MM.1S (cell line): Measurements from ENCODE around the gene ETHE1.

Source experiments
- DNase-seq: peaks from one replicate; pipeline ENCODE4 v3.0.0-alpha.2; 2015
- H2AFZ ChIP-seq: fragments of 300-600 bp; sonication (generic); 2 replicates; pipeline ENCODE4 v1.6.0; 2016; ENCODE audit warnings: antibody characterized with exemption, low read length
- H3F3A ChIP-seq: fragments of 300-600 bp; sonication (generic); 2 replicates; pipeline ENCODE4 v1.6.1; 2016; ENCODE audit warnings: mild to moderate bottlenecking, antibody characterized with exemption, low read length, moderate library complexity, mixed read lengths; ENCODE audit not compliant: insufficient read depth
- H3K27ac ChIP-seq: fragments of 300-600 bp; sonication (generic); 2 replicates; pipeline ENCODE4 v1.5.1; 2016; ENCODE audit warnings: mild to moderate bottlenecking, low read length
- H3K27me3 ChIP-seq: fragments of 300-600 bp; sonication (generic); replicated peaks from 2 replicates; pipeline ENCODE4 v1.6.0; 2016; ENCODE audit warnings: low read length; ENCODE audit not compliant: insufficient read depth
- H3K36me3 ChIP-seq: fragments of 300-600 bp; sonication (generic); replicated peaks from 2 replicates; pipeline ENCODE4 v1.6.1; 2016; ENCODE audit warnings: mild to moderate bottlenecking, low read length, mixed read lengths; ENCODE audit not compliant: insufficient read depth
- H3K4me1 ChIP-seq: fragments of 300-600 bp; sonication (generic); 2 replicates; pipeline ENCODE4 v1.6.1; 2016; ENCODE audit warnings: low read length, mixed read lengths
- H3K4me2 ChIP-seq: fragments of 300-600 bp; sonication (generic); 2 replicates; pipeline ENCODE4 v1.6.0; 2016; ENCODE audit warnings: low read depth, low read length
- H3K4me3 ChIP-seq: fragments of 300-600 bp; sonication (generic); 2 replicates; pipeline ENCODE4 v1.5.1; 2016; ENCODE audit warnings: low read length, mixed read lengths
- H3K79me2 ChIP-seq: fragments of 300-600 bp; sonication (generic); 2 replicates; pipeline ENCODE4 v1.6.1; 2016; ENCODE audit warnings: mixed run types, low read length, mixed read lengths
- H3K9ac ChIP-seq: fragments of 300-600 bp; sonication (generic); 2 replicates; pipeline ENCODE4 v1.6.1; 2016; ENCODE audit warnings: low read length, mixed read lengths
- H3K9me2 ChIP-seq: fragments of 300-600 bp; sonication (generic); replicated peaks from 2 replicates; pipeline ENCODE4 v1.6.1; 2016; ENCODE audit warnings: mild to moderate bottlenecking, low read length, mixed read lengths; ENCODE audit not compliant: insufficient read depth
- H3K9me3 ChIP-seq: fragments of 300-600 bp; sonication (generic); replicated peaks from 2 replicates; pipeline ENCODE4 v1.6.1; 2016; ENCODE audit warnings: mild to moderate bottlenecking, low read length, mixed read lengths; ENCODE audit not compliant: insufficient read depth
- H4K20me1 ChIP-seq: fragments of 300-600 bp; sonication (generic); 2 replicates; pipeline ENCODE4 v1.6.1; 2016; ENCODE audit warnings: mild to moderate bottlenecking, low read length, moderate library complexity, mixed read lengths; ENCODE audit not compliant: insufficient read depth
- CTCF ChIP-seq: fragments of 300-600 bp; sonication (generic); IDR thresholded peaks from 2 replicates; pipeline ENCODE4 v1.5.1; 2016; ENCODE audit warnings: antibody characterized with exemption, low read length, mixed read lengths
- EZH2 ChIP-seq: fragments of 300-600 bp; sonication (generic); optimal IDR thresholded peaks from 2 replicates; pipeline ENCODE3; 2017; ENCODE audit warnings: low read depth, mild to moderate bottlenecking, antibody characterized with exemption, low read length, mixed read lengths
- EZH2phosphoT487 ChIP-seq: fragments of 300-600 bp; sonication (generic); IDR thresholded peaks from 2 replicates; pipeline ENCODE4 v1.6.1; 2018; ENCODE audit warnings: antibody characterized with exemption, low read length

Gene ETHE1

GRCh38 chr19:43569657-43570056, 42.7 kb upstream of the ETHE1 start:
- H3K9me2 ChIP-seq = no peaks in the 10 kb centered on the region
- no peaks in the 10 kb centered on the region for H3K36me3 ChIP-seq
- no peaks in the 10 kb centered on the region for H3K4me1 ChIP-seq
- H4K20me1 ChIP-seq = no peaks in the 10 kb centered on the region
- no peak overlapping the region for H3K9ac ChIP-seq
- no peaks in the 10 kb centered on the region for H3F3A ChIP-seq
- H3K4me3 ChIP-seq = no peak overlapping the region
- H2AFZ ChIP-seq = no peak overlapping the region
- TF ChIP-seq EZH2phosphoT487 (no peak), EZH2 (no peak), CTCF (no peak)
- H3K27me3 ChIP-seq = no peaks in the 10 kb centered on the region
- no peak for DNase-seq
- no peak overlapping the region for H3K4me2 ChIP-seq
- H3K27ac ChIP-seq = no peak overlapping the region
- no peaks in the 10 kb centered on the region for H3K9me3 ChIP-seq
- H3K79me2 ChIP-seq = peaks cover 12% of the 10 kb centered on the region

DNA sequence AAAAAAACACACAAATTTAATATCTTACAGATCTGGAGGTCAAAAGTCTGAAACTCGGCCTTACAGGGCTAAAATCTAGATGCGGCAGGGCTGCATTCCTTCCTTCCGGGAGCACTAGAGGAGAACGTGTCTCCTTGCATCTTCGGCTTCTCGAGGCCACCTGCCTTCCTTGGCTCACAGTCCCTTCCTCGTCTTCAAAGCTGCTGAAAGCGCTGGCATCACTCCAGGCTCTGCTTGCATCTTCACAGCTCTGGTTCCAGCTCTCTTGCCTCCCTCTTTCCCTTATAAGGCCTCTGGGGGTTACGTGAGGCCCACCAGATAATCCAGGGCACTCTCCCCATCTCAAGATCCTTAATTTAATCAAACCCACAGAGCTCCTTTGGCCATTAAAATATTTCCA, 37.8 kb upstream of the ETHE1 start:
- no peaks in the 10 kb centered on the region for H3K4me1 ChIP-seq
- H3K4me3 ChIP-seq = no peak overlapping the region
- no peak overlapping the region for H2AFZ ChIP-seq
- no peaks in the 10 kb centered on the region for H3F3A ChIP-seq
- H4K20me1 ChIP-seq = no peaks in the 10 kb centered on the region
- no peak overlapping the region for H3K4me2 ChIP-seq
- H3K27ac ChIP-seq = no peak overlapping the region
- no peak for DNase-seq
- no peaks in the 10 kb centered on the region for H3K9me2 ChIP-seq
- no peaks in the 10 kb centered on the region; the same call in 1 of the 2 replicates for H3K79me2 ChIP-seq
- no peak for TF ChIP-seq CTCF
- no peak for TF ChIP-seq EZH2
- no peak for TF ChIP-seq EZH2phosphoT487
- no peak overlapping the region for H3K9ac ChIP-seq
- H3K9me3 ChIP-seq = no peaks in the 10 kb centered on the region
- no peaks in the 10 kb centered on the region for H3K36me3 ChIP-seq
- no peaks in the 10 kb centered on the region for H3K27me3 ChIP-seq

GRCh38 chr19:43563816-43564457, 36.9 kb upstream of the ETHE1 start:
- no peaks in the 10 kb centered on the region for H3K9me3 ChIP-seq
- H4K20me1 ChIP-seq = no peaks in the 10 kb centered on the region
- H3K36me3 ChIP-seq = no peaks in the 10 kb centered on the region
- no peak overlapping the region for H3K27ac ChIP-seq
- H3K27me3 ChIP-seq = no peaks in the 10 kb centered on the region
- no peaks in the 10 kb centered on the region for H3F3A ChIP-seq
- H3K4me3 ChIP-seq = no peak overlapping the region
- H3K79me2 ChIP-seq = no peaks in the 10 kb centered on the region; the same call in 1 of the 2 replicates
- no peak overlapping the region for H2AFZ ChIP-seq
- TF ChIP-seq EZH2 = no peak
- no peak overlapping the region for H3K9ac ChIP-seq
- no peaks in the 10 kb centered on the region for H3K9me2 ChIP-seq
- no peaks in the 10 kb centered on the region for H3K4me1 ChIP-seq
- DNase-seq = no peak
- no peak overlapping the region for H3K4me2 ChIP-seq

DNA sequence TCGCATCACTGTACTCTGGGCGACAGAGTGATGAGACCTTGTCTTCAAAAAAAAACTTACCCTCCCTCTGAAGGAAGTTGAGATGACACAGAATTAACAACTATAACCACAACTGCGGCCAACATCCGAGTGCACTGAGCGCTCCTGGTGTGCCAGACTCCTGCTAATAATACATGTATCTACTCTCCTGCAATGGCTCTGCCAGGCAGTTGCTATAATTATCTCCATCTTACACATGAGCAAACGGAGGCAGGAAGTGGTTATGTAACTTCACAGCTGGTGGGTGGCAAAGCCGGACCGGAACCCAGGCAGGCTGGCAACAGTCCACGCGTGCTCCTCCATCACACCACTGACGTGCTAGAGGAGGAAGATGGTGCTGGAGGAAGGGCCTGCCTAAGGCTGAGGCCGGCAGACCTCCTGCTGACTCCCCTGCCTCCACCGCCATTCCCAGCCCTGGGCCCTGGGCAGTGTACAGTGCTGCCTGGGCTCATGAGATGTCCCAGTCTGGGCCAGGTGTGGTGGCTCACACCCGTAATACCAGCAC, 35.8 kb upstream of the ETHE1 start:
- no peak overlapping the region for H3K4me2 ChIP-seq
- H3K9ac ChIP-seq = no peak overlapping the region
- no peaks in the 10 kb centered on the region for H3K36me3 ChIP-seq

More for the DNA sequence above, 35.8 kb upstream of the ETHE1 start:
- Histone ChIP-seq H3K4me3 (no peak overlapping the region), H3K27me3 (no peaks in the 10 kb centered on the region), H4K20me1 (no peaks in the 10 kb centered on the region), H3K79me2 (no peaks in the 10 kb centered on the region; the same call in 1 of the 2 replicates), H2AFZ (no peak overlapping the region), H3K9me3 (no peaks in the 10 kb centered on the region), H3F3A (no peaks in the 10 kb centered on the region), H3K27ac (no peak overlapping the region), H3K9me2 (no peaks in the 10 kb centered on the region), H3K4me1 (no peaks in the 10 kb centered on the region)
- no peak for TF ChIP-seq EZH2phosphoT487
- TF ChIP-seq CTCF = no peak
- no peak for TF ChIP-seq EZH2
- DNase-seq = no peak
